Amniotic epithelial cell (primary cell): ENCODE measurements around the gene PDE11A.
A peak's percentile ranks its signal among the peaks of the same experiment; 100 is the strongest.

Experiments used
- DNase-seq: peaks from one replicate; pipeline ENCODE4 v3.0.0-alpha.2; 2010; ENCODE audit warnings: low read depth

PDE11A gene

DNA sequence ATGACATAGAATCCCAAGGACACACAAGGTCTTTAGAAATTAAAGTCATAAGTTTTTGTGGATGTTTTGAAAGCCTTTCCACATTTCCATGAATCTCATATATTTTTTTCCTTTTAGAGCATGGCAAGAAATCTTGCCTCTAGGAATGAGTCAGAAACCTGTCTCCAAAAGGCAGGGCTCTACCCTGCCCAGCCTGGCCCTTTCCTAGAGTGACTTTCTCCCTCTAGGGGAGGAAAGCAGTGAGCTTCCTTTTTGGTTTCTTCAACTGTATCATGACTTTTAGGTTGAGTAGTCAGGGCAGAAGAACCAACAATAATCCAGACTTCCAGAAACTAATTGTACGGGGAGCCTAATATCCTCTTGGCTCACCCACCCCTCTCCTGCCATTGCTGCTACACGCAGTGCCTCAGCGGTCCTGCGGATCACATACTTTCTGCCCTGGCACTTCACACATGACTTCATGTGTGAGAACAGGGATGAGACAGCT is 379.8 kb downstream of the PDE11A start:
- no peak for DNase-seq

DNA sequence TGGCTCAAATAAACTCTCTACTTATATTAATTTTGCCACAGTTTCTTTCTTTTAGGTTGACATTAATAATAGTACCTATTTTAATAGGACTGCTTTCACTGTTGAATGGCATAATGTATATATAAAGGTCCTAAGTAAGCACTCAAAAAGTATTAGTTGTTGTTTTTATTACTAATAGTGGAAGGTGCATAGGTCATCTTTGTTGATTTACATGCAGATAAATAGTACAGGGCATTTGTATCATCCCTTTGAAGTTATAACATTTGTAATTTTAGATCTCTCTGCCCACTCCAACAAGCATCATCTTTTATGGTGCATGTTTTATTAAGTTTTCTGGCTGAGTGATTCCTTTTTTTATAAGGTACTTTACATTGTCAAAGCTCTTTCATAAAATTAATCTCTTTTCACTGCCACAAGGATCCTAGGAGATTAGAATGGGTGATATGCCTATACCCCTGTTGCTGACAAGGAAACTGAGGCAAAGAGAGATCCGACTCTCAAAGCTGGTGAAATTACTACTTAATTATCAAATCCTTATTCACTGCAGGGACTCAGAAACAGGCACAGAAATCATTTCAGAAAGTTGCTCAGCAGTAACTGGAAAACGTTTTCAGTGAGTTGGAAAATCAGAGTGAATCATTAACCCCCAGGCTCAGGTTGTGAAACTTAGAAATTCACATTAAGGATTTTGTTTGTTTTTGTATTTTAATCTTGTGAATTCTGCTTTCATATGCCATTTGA is 380.4 kb downstream of the PDE11A start:
- peak; percentile 19 for DNase-seq

DNA sequence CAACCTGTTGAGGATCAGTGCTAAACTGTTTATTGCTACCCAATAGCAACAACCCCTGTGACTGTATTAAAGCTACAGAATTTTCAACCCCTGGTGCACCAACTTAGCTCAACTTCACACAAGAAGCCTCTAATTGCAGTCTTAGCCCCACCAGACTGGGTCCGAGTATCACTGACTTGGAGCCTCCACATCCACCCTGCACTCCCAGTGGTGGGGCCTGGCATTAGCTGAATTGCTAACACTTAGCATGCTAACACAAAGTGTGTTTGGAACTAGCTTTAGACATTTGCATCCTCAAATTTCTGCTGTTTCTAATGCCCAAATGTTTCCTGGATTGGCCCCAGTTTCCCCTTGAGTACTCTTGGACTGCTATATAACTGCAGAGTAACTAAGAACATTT is 381.4 kb downstream of the PDE11A start:
- DNase-seq = no peak

DNA sequence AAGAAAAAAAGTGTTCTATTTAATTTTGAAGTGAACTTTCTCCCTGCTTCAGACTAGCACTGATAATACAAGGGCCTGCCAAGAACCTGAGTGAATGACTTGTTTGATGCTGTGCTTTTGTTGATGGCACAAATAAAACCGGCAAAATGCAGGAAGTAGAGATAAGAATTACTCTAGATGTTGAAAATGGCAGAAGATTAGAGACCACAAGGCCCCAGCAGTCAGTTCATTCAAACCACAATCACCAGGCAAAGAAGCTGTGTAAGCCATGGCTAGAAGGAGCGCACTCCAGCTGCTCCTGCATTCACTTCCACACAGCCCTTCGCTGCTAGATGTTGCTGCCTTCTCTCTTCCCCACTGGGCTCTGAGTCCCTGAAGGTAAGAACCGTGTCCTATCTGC is 383.0 kb downstream of the PDE11A start:
- DNase-seq = peak; percentile 61

DNA sequence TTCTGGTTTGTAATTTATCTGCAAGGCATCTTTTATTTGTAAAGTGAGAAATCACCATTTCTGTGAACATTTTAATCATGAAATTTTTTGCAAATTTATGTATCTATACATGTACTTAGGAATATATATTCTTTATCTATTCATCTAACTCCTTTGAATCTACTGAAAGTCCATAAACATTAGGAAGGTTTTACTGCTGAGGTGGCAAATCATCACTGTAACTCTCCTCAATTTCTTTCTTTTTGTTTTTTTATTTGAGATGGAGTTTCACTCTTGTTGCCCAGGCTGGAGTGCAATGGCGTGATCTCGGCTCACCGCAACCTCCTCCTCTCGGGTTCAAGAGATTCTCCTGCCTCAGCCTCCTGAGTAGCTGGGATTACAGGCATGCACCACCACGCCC is 383.7 kb downstream of the PDE11A start:
- DNase-seq = no peak

DNA sequence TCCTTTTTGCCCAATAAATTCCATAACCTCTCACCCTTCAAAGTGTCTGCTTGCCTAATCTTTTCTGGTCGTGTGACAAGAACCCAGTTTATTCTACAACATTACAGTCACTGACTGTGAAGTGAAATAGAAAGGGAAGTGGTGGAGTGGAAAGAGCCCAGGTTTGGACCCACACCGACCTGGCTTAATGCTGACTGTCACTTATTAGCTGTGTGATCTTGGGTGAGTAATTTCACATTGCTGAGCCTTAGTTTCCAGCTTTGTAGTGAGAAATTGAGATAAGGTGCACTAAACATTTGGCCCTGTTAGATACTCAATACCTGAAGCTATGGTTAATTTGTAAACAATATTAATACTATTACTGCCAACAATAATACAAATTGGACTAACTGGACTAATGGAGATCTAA is 388.9 kb downstream of the PDE11A start:
- no peak for DNase-seq

DNA sequence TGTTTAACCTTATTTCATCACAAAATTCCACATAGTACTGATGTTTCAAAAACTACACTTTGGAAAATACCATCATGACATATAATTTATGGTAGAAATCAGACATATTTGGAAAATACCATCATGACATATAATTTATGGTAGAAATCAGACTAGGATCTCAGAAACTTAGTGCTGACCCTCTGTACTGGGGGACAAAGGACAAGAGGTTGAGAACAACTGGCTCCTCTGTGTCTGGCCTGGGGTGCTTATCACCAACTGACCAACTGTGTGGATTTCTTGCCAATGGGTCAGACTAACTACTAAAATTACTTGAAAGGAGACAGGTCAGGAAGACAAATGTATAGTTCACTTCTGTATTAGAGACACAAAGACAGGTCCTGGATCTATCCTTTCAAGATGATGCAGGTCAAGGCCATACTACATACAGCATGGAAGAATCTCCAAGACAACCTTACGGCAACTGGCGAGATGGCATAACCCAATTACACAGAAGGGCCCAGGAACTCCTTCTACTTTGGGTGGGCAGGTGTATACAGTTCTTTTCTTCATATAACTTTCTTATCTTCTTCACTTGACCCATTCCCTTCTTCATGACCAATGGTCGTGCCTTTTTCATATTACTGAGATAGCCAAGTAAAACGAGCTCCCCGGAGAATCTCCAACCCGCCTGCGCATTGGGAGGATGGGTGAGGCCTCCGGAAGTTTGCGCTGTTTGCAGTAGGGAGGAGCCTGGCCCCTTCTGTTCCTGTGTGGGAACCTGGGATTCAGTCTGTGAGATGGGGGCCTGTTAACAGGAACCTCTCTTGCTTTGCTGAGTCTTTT is 389.5 kb downstream of the PDE11A start:
- DNase-seq = no peak

DNA sequence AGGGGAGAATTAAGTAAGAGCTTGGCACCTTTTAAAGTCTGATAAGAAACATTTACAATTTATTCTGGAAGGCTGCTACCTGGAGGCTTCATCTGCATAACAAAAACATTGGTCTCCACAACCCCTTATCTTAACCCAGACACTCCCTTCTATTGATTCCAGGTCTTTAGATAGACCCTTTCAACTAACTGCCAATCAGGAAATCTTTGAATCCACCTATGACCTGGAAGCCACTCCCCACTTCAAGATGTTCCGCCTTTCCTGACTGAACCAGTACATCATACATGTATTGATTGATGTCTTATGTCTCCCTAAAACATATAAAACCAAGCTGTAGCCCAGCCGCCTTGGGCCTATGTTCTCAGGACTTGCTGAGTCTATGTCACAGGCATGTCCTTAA is 390.6 kb downstream of the PDE11A start:
- no peak for DNase-seq

DNA sequence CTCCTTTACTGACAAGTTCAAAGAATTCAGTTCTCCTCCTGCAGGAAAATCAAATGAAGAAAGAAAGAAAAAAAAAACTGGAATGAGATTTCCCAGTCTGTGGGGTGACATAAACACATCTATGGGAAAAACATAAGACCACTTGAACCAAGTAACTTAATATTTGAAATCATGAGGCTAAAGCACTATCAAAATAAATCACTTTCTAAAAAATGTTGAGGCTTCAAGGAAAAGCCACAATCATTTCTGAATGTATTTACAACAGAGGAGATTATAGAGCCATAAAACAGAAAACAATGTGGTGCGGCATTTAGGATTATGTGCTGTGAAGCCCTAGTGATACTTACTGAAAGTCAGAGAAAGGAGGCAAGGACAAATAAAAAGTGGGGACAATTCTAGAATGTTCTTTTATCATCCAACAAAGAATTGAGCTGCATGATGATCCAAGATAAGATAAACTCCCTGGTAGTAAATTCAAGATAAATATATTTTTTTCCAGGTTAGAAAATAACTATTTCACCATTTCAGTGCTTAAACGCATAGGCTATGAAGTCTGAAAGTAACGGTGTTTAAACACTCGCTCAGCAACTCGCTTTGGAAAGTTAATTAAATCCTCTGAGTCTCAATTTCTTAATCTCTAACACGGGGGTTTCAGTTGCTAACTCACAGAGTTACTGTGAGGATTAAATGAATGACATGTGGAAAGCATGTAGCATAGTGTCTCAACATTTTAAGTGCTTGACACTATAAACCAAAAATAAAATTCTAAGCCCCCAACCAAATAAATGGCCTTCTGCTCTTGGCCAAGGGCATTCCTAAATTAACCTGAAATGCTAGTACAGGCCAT is 391.5 kb downstream of the PDE11A start:
- no peak for DNase-seq

DNA sequence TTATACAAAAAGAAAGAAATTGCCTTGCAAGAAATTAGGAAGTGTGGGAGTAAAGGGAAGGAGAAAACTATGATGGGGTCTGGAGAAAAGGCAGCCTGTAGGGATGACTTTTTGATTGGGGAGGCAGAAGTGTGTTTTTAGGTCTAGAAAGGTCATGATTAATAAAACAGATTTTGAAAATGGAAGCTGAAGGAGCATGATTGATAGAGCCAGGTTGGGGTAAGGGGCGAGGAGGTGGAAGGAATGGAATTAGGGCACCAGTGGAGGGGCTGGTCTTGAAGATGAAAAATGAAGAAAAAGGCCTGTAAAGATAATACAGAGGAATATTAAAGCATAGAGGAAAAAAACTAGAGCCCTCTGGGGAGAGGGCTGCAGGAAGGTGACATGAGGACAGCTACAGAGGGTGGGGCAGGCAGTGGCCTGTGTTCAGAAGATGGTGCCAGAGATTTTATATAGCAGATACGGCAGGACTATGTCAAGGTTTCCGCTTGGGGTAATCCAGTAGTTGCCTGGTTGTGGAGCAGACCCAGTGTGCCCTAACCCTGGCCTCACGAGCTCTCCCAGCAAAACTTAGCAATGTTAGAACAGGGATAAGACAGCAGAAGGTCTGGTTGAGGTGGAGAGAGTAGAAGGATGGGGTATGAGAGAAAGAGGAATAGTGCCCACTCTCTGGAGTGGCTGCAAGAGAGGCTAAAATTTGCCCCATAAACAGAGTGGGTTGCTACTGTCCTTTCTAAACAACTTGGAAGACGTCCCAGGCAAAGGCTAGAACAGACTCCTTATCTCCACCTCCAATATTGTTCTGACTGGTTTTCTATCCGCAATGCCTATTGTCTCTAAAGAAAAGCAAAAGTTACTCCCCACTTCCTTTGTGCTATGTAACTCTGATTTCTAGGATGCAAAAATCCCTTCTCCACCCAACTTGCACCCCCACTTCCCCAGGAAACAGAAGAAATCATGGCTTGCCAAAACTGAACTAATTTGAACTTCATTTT is 392.7 kb downstream of the PDE11A start:
- DNase-seq = no peak

DNA sequence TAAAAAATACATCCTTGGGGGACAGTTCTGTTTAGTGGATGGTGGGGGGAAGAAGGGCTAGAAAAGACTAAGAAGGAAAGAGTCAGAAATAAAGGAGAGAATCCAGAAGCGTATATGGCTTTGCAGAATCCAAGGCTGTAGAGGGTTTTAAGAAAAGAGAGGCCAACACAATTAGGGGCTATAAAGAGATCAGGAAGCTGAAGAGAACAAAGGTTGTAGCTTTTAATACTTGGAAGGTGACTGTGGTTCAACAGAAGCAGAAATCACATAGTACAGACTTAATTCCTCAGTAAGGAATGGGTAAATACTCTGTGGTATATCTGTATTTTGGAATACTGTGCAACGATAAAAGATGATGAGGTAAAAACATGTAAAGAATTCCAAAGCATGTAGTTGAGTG is 393.6 kb downstream of the PDE11A start:
- DNase-seq = no peak

DNA sequence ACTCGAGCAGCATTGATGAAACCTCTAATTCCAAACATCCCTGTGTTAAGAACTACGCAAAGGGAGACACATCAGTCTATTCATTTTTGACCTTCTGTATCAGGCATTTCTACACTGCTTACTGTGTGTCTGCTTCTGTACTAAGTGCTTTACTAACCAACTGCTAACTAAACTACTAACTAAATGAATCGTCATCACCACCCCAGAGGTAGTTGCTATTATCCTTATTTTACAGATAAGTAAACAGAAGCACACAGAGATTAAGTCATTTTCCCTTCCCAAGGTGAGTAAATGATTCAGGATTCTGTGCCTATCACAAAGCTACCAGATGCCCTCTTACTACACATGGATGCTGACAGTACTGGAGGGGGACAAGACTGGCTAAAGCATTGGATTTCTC is 395.9 kb downstream of the PDE11A start:
- no peak for DNase-seq

DNA sequence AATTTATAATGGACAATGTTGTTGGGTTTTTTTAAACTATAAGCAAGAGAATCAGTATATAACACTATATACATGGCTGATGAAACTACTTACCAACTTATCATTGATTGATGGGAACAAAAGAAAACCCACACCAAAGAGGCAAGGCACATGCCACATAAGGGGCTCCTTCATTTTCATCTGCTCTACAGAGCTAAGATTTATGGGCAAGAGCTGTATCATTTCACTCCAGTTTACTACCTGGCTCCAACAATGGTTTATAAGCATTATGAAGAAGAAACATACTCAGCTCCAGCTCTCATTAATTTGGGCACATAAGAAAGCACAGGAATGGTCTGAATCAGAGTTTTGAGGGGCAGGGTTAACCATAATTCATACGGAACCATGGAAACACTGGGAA is 396.8 kb downstream of the PDE11A start:
- no peak for DNase-seq

DNA sequence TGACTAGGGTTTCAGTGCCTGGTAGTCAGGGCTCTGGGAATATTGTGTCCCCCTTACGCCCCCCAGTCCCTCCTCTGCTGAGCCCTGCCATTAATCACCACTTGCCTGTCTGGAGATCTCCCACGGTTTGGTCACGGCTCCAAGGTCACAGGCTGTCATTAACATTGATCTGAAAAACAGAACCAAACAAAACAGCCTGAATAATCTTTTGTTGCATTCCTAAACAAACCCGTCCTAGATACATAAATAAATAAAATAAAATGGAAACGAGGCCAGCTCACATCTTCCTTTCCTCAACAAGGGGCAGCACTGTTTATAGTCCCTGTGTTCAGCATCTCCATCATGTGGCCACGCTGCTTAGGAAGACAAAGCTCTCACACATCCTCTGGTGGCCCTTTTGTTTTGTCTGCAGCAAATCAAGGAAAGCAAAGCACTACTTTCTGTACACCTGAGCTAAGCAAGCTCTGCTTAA is 397.2 kb downstream of the PDE11A start:
- no peak for DNase-seq

DNA sequence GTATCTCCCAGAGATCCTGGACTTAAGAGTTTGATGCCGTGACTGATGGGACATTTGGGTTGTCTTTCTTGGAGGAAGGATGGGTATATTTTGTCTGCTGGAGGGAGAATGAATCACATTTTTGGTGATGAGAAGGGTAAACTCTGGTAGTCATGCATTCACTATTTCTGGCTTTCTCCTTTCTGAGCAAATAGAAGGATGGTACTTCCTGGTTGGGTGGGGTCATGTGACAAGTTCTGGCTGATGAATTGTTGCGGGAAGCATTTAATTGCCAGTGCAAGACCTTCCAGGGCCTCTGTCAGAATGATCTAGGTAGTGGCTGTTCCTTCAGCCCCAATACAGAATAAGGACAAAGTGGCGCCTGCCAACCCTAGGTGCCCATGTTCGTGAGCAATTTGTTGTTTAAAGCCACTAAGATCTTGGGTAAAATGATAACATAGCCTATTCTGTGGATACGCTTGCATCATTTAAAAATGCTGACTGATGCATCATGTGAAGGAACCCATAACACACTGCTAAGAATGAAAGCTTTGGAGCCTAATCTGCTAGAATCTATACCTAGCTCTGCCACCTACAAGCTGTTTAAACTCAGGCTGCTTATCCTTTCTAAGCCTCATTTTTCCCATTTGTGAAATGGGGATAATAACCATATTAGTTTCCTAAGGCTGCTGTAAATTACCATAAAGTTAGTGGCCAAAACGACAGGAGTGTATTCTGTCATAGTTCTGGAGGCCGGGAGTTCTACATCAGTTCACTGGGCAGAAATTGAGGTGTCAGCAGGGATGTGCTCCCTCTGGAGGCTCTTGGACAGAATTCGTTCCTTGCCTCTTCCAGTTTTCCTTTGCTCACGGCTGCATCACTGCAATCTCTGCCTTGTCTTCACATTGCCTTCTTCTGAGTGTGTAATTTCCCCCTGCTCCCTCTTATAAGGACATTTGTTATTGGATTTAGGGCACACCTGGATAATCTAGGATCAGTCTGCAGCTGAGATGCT is 398.7 kb downstream of the PDE11A start:
- no peak for DNase-seq

DNA sequence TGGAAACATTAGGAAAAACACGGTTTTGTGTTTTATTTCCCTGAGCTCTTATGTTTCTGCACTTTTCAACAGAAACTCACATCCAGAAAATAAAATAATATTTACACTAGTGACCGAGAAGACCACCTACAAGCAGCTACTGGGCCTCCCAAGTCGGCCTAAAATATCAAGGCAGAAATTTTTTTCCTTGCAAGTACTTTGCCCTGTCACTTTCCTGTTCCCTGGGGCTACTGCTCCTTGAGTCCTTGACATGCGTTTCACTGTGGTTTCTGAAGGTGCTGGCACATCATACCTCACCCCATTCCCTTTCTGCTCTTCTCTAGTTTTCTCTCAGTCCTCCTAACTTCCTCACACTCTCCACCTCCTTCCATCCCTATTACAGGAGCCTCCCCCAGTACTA is 400.9 kb downstream of the PDE11A start:
- no peak for DNase-seq

DNA sequence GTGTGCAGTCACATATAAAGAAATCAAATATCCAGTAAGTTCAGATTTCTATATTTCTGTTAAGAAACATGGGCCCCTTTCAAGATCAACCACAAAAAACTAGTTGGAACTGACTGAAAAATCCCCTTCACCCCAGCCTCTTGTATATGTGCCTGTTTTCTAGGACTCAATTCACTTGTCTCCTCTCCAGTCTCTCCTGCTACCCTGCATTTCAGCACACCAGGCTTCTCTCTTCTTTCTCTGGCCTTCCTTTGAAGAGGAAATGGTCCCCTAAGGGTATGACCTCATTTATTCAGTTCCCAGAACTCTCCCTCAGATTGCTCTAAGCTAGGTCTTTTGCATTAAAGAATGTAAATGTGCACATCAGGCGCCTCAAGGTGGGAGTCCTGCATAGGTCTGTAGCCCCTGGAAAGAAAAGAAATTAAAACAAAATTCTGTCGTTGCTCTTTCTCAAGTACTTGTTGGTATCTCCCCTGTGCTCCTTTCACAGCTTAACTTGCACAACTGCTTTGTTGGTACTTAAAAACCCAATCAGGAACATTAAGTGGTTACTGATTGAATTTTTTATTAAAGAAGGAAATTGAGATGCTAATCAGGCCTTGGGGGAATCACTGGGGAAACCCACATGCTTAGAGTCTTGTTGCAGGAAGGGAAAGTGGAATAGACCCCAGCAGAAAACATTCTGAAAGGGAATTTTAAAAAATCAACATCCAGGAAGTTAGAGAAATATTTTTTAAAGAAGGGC is 401.6 kb downstream of the PDE11A start:
- no peak for DNase-seq

DNA sequence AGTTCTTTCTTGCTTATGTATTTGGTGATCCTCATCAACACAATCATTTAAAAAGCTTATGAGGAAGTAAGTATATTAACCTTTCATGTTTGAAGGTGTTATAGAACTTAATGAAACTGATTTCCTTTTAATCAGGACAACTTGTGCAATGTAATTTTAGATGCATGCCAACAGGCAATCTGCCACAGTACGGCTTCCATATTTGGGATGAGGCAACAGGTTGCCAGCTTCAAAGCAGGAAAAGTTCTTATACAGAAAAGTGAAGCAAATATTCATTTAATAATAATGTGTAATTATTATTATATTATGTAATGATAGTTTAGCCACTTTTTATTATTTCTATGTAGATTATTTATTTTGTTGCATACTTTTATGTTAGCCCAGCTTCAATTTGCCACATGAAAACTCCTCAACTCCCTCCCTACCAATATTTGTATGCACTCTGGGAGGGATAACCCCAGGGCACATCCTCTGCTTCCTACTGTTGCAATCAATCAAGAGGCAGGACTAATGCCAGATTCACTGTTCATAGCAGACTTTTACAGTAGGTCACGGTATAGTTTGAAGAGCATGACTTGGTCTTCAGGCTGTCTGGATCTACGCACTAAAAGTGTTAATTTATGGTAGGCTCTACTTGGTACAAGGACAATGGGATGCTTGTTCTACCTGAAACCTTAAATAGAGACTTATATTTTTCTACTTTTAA is 402.8 kb downstream of the PDE11A start:
- no peak for DNase-seq
